ENCODE results near the gene TRIM43.
"Not testable (repeated sequence)": the region's sequence is repeated elsewhere in the genome, so short reads cannot be mapped to it uniquely, and the experiment has no call there.

GRCh38 chr2:95613048-95613447, 21.2 kb downstream of the TRIM43 start:
- not testable (repeated sequence) for TF ChIP-seq CTCF (IDR thresholded peaks at IDR 0.05; ENCODE audit: borderline replicate concordance, extremely low read depth, low read length, poor library complexity, severe bottlenecking); EZH2 (IDR thresholded peaks at IDR 0.05; ENCODE audit: borderline replicate concordance, low read depth, low read length, severe bottlenecking)
